ENCODE results near the gene HMBS.

HMBS gene

DNA sequence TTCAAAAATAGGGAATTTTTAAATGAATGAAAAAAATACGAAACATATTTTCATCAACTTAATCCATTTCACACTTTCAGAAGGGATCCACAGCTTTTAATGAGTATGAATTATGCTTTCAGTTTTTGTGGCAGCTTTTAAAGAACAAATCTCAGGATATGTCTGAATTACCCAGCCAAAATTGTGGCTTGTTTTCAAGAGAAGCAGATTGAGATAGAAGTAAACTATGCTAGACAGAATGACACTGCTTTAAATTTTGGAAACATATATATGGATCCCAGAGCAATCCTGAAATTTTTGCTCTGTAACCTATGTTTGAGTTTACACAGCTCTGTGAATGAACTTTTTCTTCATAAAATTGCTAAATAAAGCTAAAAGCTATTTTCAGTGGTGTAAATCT is 34.3 kb downstream of the HMBS start:
- TF ChIP-seq, protein P1, sequence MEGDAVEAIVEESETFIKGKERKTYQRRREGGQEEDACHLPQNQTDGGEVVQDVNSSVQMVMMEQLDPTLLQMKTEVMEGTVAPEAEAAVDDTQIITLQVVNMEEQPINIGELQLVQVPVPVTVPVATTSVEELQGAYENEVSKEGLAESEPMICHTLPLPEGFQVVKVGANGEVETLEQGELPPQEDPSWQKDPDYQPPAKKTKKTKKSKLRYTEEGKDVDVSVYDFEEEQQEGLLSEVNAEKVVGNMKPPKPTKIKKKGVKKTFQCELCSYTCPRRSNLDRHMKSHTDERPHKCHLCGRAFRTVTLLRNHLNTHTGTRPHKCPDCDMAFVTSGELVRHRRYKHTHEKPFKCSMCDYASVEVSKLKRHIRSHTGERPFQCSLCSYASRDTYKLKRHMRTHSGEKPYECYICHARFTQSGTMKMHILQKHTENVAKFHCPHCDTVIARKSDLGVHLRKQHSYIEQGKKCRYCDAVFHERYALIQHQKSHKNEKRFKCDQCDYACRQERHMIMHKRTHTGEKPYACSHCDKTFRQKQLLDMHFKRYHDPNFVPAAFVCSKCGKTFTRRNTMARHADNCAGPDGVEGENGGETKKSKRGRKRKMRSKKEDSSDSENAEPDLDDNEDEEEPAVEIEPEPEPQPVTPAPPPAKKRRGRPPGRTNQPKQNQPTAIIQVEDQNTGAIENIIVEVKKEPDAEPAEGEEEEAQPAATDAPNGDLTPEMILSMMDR (IDR thresholded peaks at IDR 0.05; ENCODE audit: low read depth, low read length) = no peak
- no peak overlapping the region for H3K4me3 ChIP-seq (ENCODE audit: low read depth, low read length)
- in situ Hi-C loops (cut with HindIII; ENCODE audit: low sequenced_read_pairs) = no loop called here
- DNase-seq (ENCODE audit: low read depth, low spot score) = no peak

- H3K4me3 ChIP-seq (ENCODE audit: low read depth, low read length) = peak overlapping the region; percentile 46
- in situ Hi-C loops (cut with HindIII; ENCODE audit: low sequenced_read_pairs) = no loop called here
- peak; percentile 75 for DNase-seq (ENCODE audit: low read depth, low spot score)
- TF ChIP-seq, protein P1 (IDR thresholded peaks at IDR 0.05; ENCODE audit: low read depth, low read length) = no peak
Observed at GRCh38 chr11:119120639-119121007, 35.9 kb downstream of the HMBS start.

DNA sequence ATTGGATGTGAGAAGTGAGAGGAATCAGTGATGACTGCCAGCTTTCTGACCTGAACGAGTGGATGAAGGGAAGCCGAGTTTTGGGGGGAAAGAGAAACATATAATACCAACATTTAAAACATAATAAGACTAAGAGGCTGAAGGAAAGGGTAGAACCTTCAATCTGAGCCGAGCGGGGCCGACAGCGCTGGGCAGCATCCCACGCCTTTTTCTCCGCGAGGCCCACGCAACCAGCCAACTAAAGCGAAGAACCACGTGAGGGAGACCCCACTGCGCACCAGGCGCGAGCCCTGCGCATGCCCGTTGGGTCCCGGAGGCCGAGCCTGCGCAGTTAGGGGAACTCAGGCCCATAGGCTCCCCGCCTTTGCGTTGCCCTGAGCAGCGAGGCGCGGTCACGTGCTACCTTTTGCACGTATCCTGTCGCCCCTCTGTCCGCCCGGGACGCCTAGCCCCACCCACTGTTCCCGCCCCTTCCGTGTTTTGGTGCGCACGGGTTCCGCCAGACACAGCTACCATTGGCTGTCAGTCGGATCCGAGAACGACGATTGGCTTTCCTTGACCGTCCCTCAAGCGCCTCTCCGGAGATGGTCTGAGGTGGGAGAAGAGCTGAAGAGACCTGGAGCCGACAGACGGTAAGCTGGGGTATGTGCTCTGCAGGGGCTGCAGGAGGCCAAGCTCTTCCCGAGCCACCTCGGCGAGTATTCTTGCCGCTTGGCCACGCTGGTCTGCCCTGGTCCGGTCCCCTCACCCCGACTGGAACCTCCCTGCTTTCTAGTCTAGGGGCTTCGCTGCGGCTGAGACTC is 36.5 kb downstream of the HMBS start, which contains the start of gene HINFP:
Gene HINFP (plus strand): TSS at position 573 of the 803 bp plus-strand sequence. CDS start 5,365 bp downstream, outside the sequence.
- TF ChIP-seq, protein P1 (IDR thresholded peaks at IDR 0.05; ENCODE audit: low read depth, low read length) = no peak
- peak; percentile 99 for DNase-seq (ENCODE audit: low read depth, low spot score)
- in situ Hi-C loops (cut with HindIII; ENCODE audit: low sequenced_read_pairs) = no loop called here
- H3K4me3 ChIP-seq (ENCODE audit: low read depth, low read length) = peak within 1 kb of the TSS; percentile 94

- TF ChIP-seq, protein P1 (IDR thresholded peaks at IDR 0.05; ENCODE audit: low read depth, low read length) = no peak
- peak overlapping the region; percentile 94 for H3K4me3 ChIP-seq (ENCODE audit: low read depth, low read length)
- in situ Hi-C loops (cut with HindIII; ENCODE audit: low sequenced_read_pairs) = no loop called here
- DNase-seq (ENCODE audit: low read depth, low spot score) = no peak
Observed at GRCh38 chr11:119121811-119122124, 37.1 kb downstream of the HMBS start.

DNA sequence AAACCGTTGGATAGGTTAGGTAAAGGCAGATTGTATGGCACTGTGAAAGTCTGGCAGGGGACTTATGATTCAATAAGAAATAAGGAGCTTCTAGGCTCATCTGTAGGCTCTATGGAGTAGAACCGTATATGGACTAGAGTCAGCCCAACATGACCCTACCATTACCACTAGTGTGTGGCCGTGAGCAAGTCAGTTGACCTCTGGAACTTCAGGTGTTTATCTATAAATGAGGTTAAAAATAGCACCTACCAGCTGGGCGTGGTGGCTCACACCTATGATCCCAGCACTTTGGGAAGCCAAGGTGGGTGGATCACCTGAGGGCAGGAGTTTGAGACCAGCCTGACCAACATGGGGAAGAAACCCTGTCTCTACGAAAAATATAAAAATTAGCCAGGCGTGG is 41.1 kb downstream of the HMBS start:
- H3K4me3 ChIP-seq (ENCODE audit: low read depth, low read length) = no peak overlapping the region
- TF ChIP-seq, protein P1 (IDR thresholded peaks at IDR 0.05; ENCODE audit: low read depth, low read length) = no peak
- DNase-seq (ENCODE audit: low read depth, low spot score) = no peak
- in situ Hi-C loops (cut with HindIII; ENCODE audit: low sequenced_read_pairs) = no loop called here

GRCh38 chr11:119126675-119127268 is 42.1 kb downstream of the HMBS start:
- in situ Hi-C loops (cut with HindIII; ENCODE audit: low sequenced_read_pairs) = no loop called here
- TF ChIP-seq, protein P1 (IDR thresholded peaks at IDR 0.05; ENCODE audit: low read depth, low read length) = no peak
- DNase-seq (ENCODE audit: low read depth, low spot score) = no peak
- H3K4me3 ChIP-seq (ENCODE audit: low read depth, low read length) = no peak overlapping the region

All from astrocyte of the spinal cord (primary cell).